Mesenchymal stem cell (in vitro differentiated cells and primary cell): ENCODE measurements around the gene CDC73.
A peak's percentile ranks its signal among the peaks of the same experiment; 100 is the strongest.

Source experiments
- DNase-seq: peaks from one replicate; pipeline ENCODE4 v3.0.0-alpha.2; 2013
- H2AFZ ChIP-seq: one replicate; pipeline ENCODE4 v1.6.1; 2013; ENCODE audit warnings: low read depth, mild to moderate bottlenecking, control low read depth, inconsistent platforms, low read length, moderate library complexity
- H2AK5ac ChIP-seq: 2 replicates; pipeline ENCODE4 v1.6.1; 2013; ENCODE audit warnings: low read length, moderate library complexity, mild to moderate bottlenecking, inconsistent platforms; ENCODE audit not compliant: severe bottlenecking
- H2BK120ac ChIP-seq: one replicate; pipeline ENCODE4 v1.6.1; 2013; ENCODE audit warnings: low read depth, mild to moderate bottlenecking, inconsistent platforms, low read length, moderate library complexity
- H2BK12ac ChIP-seq, 2 experiments: one replicate each; pipeline ENCODE4 v1.6.1; 2013; ENCODE audit warnings: inconsistent platforms in 2 of 2, low read length in 2 of 2, mild to moderate bottlenecking in 2 of 2, moderate library complexity in 2 of 2, control low read depth in 1 of 2
- H2BK15ac ChIP-seq: one replicate; pipeline ENCODE4 v1.6.1; 2013; ENCODE audit warnings: mild to moderate bottlenecking, low read depth, inconsistent platforms; ENCODE audit not compliant: poor library complexity, severe bottlenecking
- H2BK5ac ChIP-seq: 2 replicates; pipeline ENCODE4 v1.6.1; 2013; ENCODE audit warnings: low read depth, mild to moderate bottlenecking, low read length, control low read depth, inconsistent platforms; ENCODE audit not compliant: poor library complexity, severe bottlenecking
- H3K14ac ChIP-seq, 2 experiments: one replicate each; pipeline ENCODE4 v1.6.1; 2013; ENCODE audit warnings: inconsistent platforms in 2 of 2, low read length in 2 of 2, control low read depth in 1 of 2, mild to moderate bottlenecking in 1 of 2, moderate library complexity in 1 of 2
- H3K18ac ChIP-seq, 2 experiments: one replicate each; pipeline ENCODE4 v1.6.1; 2013; ENCODE audit warnings: inconsistent platforms in 2 of 2, low read length in 2 of 2, control low read depth in 1 of 2, low read depth in 1 of 2, mild to moderate bottlenecking in 1 of 2
- H3K23ac ChIP-seq, 2 experiments: one replicate each; pipeline ENCODE4 v1.6.1; 2013; ENCODE audit warnings: inconsistent platforms in 2 of 2, low read length in 2 of 2, mild to moderate bottlenecking in 2 of 2, moderate library complexity in 2 of 2, control low read depth in 1 of 2
- H3K27ac ChIP-seq: 2 replicates; pipeline ENCODE4 v1.5.1; 2013; ENCODE audit warnings: mild to moderate bottlenecking, moderate library complexity, low read length, control low read depth, inconsistent platforms; ENCODE audit not compliant: poor library complexity, severe bottlenecking
- H3K27me3 ChIP-seq, 2 experiments: 2 replicates each; pipeline versions ENCODE4 v1.6.1 to v1.7.0; 2013; ENCODE audit warnings: low read length in 2 of 2, mild to moderate bottlenecking in 2 of 2, moderate library complexity in 2 of 2, control low read depth in 1 of 2, inconsistent platforms in 1 of 2; ENCODE audit not compliant: control insufficient read depth in 1 of 2, insufficient read depth in 1 of 2
- H3K36me3 ChIP-seq, 2 experiments: 2 replicates each; pipeline versions ENCODE4 v1.6.1 to v1.7.0; 2013; ENCODE audit warnings: low read length in 2 of 2, control low read depth in 1 of 2, inconsistent platforms in 1 of 2, low read depth in 1 of 2, mild to moderate bottlenecking in 1 of 2; ENCODE audit not compliant: insufficient read depth in 2 of 2, control insufficient read depth in 1 of 2
- H3K4ac ChIP-seq, 2 experiments: one replicate each; pipeline ENCODE4 v1.6.1; 2013; ENCODE audit warnings: inconsistent platforms in 2 of 2, low read length in 2 of 2, mild to moderate bottlenecking in 2 of 2, moderate library complexity in 2 of 2, control low read depth in 1 of 2, low read depth in 1 of 2
- H3K4me1 ChIP-seq: 2 replicates; pipeline ENCODE4 v1.6.1; 2013; ENCODE audit warnings: low read depth, low read length, control low read depth; ENCODE audit not compliant: control insufficient read depth, insufficient read depth
- H3K4me2 ChIP-seq: 2 replicates; pipeline ENCODE4 v1.6.1; 2013; ENCODE audit warnings: low read length, mild to moderate bottlenecking, inconsistent platforms; ENCODE audit not compliant: poor library complexity, severe bottlenecking
- H3K4me3 ChIP-seq, 2 experiments: 2 replicates each; pipeline versions ENCODE4 v1.5.1 to v1.7.0; 2013; ENCODE audit warnings: low read length in 2 of 2, mild to moderate bottlenecking in 2 of 2, control low read depth in 1 of 2, low read depth in 1 of 2; ENCODE audit not compliant: insufficient read depth in 1 of 2
- H3K79me1 ChIP-seq: replicated peaks from 2 replicates; pipeline ENCODE4 v1.6.1; 2013; ENCODE audit warnings: mild to moderate bottlenecking, control low read depth, low read length, inconsistent platforms; ENCODE audit not compliant: poor library complexity, severe bottlenecking
- H3K9ac ChIP-seq: 2 replicates; pipeline ENCODE4 v1.7.0; 2013; ENCODE audit warnings: mild to moderate bottlenecking, low read length, moderate library complexity
- H3K9me3 ChIP-seq: 2 replicates; pipeline ENCODE4 v1.7.0; 2013; ENCODE audit warnings: mild to moderate bottlenecking, low read length; ENCODE audit not compliant: control insufficient read depth
- H4K8ac ChIP-seq: one replicate; pipeline ENCODE4 v1.6.1; 2013; ENCODE audit warnings: inconsistent platforms, mild to moderate bottlenecking, low read length, moderate library complexity
- H4K91ac ChIP-seq: one replicate; pipeline ENCODE4 v1.6.1; 2013; ENCODE audit warnings: mild to moderate bottlenecking, low read length, inconsistent platforms
- WGBS: methylation state at CpG from one replicate; pipeline ENCODE4 v1.1.7; 2013; ENCODE audit warnings: mixed read lengths; 5-methylcytosine and 5-hydroxymethylcytosine counted together

CDC73 gene

GRCh38 chr1:193219391-193219790, 97.6 kb downstream of the CDC73 start:
- Histone ChIP-seq H3K79me1 (peaks cover 21% of the 10 kb centered on the region), H3K4me3 (no peak overlapping the region), H3K4ac (no peak overlapping the region), H3K14ac (no peak overlapping the region), H2BK12ac (no peak overlapping the region), H3K9me3 (peaks cover 14% of the 10 kb centered on the region), H2AFZ (no peak overlapping the region), H3K27me3 (no peaks in the 10 kb centered on the region), H3K4me2 (no peak overlapping the region), H3K23ac (no peak overlapping the region), H2BK120ac (no peak overlapping the region), H2AK5ac (no peak overlapping the region), H3K36me3 (peaks cover 15 to 64% of the 10 kb centered on the region in 2 experiments), H2BK15ac (no peak overlapping the region), H4K8ac (no peak overlapping the region), H3K4me1 (no peaks in the 10 kb centered on the region), H3K18ac (no peak overlapping the region), H4K91ac (no peak overlapping the region), H2BK5ac (no peak overlapping the region), H3K9ac (no peak overlapping the region), H3K27ac (no peak overlapping the region)
- DNase-seq: no peak
- WGBS: 98% methylated on average over 3 of the region's 4 CpGs

GRCh38 chr1:193221651-193222050, 99.8 kb downstream of the CDC73 start:
- Histone ChIP-seq H4K91ac (no peak overlapping the region), H2AFZ (no peak overlapping the region), H2BK5ac (no peak overlapping the region), H3K4ac (no peak overlapping the region), H3K18ac (no peak overlapping the region), H2BK120ac (no peak overlapping the region), H3K27ac (no peak overlapping the region), H3K9me3 (no peaks in the 10 kb centered on the region), H3K79me1 (peaks cover 20% of the 10 kb centered on the region), H3K14ac (no peak overlapping the region), H3K36me3 (peaks cover 11 to 58% of the 10 kb centered on the region in 2 experiments), H2BK12ac (no peak overlapping the region), H3K23ac (no peak overlapping the region), H3K9ac (no peak overlapping the region), H3K4me3 (no peak overlapping the region), H3K4me2 (no peak overlapping the region), H3K27me3 (no peaks in the 10 kb centered on the region), H4K8ac (no peak overlapping the region), H3K4me1 (no peaks in the 10 kb centered on the region), H2AK5ac (no peak overlapping the region), H2BK15ac (no peak overlapping the region)
- DNase-seq: no peak

GRCh38 chr1:193222056-193222615, 100.3 kb downstream of the CDC73 start:
- 94% methylated on average over 8 of the region's 8 CpGs for WGBS
- Histone ChIP-seq H3K9ac (no peak overlapping the region), H4K8ac (no peak overlapping the region), H4K91ac (no peak overlapping the region), H2AFZ (no peak overlapping the region), H3K9me3 (no peaks in the 10 kb centered on the region), H3K27ac (no peak overlapping the region), H3K4me2 (no peak overlapping the region), H3K36me3 (peaks cover 7 to 53% of the 10 kb centered on the region in 2 experiments), H2BK120ac (no peak overlapping the region), H3K4me3 (no peak overlapping the region), H3K27me3 (no peaks in the 10 kb centered on the region), H3K4me1 (no peaks in the 10 kb centered on the region), H2BK5ac (no peak overlapping the region), H3K4ac (no peak overlapping the region), H2BK15ac (no peak overlapping the region), H2BK12ac (no peak overlapping the region), H3K23ac (no peak overlapping the region), H3K14ac (no peak overlapping the region), H3K79me1 (peaks cover 17% of the 10 kb centered on the region), H2AK5ac (no peak overlapping the region), H3K18ac (no peak overlapping the region)
- no peak for DNase-seq

GRCh38 chr1:193229136-193229535, 107.3 kb downstream of the CDC73 start:
- Histone ChIP-seq H4K8ac (no peak overlapping the region), H3K36me3 (peaks cover 0 to 39% of the 10 kb centered on the region in 2 experiments), H2BK15ac (no peak overlapping the region), H3K9ac (no peak overlapping the region), H3K23ac (no peak overlapping the region), H3K79me1 (peaks cover 6% of the 10 kb centered on the region), H3K27ac (no peak overlapping the region), H3K27me3 (no peaks in the 10 kb centered on the region), H3K4me3 (no peak overlapping the region), H3K4me1 (no peaks in the 10 kb centered on the region), H2AK5ac (no peak overlapping the region), H2BK12ac (no peak overlapping the region), H3K9me3 (no peaks in the 10 kb centered on the region), H3K4me2 (no peak overlapping the region), H3K18ac (no peak overlapping the region), H4K91ac (no peak overlapping the region), H3K14ac (no peak overlapping the region), H2BK5ac (no peak overlapping the region), H2AFZ (no peak overlapping the region), H3K4ac (no peak overlapping the region), H2BK120ac (no peak overlapping the region)
- peak; percentile 46 for DNase-seq
- WGBS: 87% methylated on average over 2 of the region's 3 CpGs
